Heart left ventricle (tissue), 16 donors: ENCODE results near the gene ESRRG. TPM values are rescaled to one million over a fixed set of nuclear protein-coding genes. Genes with fewer than 3 reads are reported as not detected.

Experiments used
- ATAC-seq, 4 donors: fragments of 200-7000 bp; cut with Tn5 transposase; one replicate each; pipeline ENCODE4 v1.9.1; 2020 to 2022; ENCODE audit warnings: moderate library complexity in 4 of 4, mild to moderate bottlenecking in 3 of 4, moderate number of reproducible peaks in 1 of 4
- DNase-seq, 5 donors: peaks; one replicate each; pipeline ENCODE4 v3.0.0-alpha.2; 2020
- H3K27ac ChIP-seq, 12 donors: fragments of 200-600 bp; sonication (generic) in 4 of 12; one replicate each; pipeline versions ENCODE4 v1.5.0 to v1.8.0; 2016 to 2022; ENCODE audit warnings: mild to moderate bottlenecking in 2 of 12
- H3K27me3 ChIP-seq, 9 donors: fragments of 200-600 bp; sonication (generic) in 2 of 9; one replicate each; pipeline versions ENCODE4 v1.5.1 to v1.8.0; 2016 to 2022; ENCODE audit warnings: mild to moderate bottlenecking in 3 of 9
- H3K36me3 ChIP-seq, 9 donors: fragments of 200-600 bp; sonication (generic) in 2 of 9; one replicate each; pipeline versions ENCODE4 v1.5.0 to v1.8.0; 2018 to 2022; ENCODE audit warnings: mild to moderate bottlenecking in 2 of 9
- H3K4me1 ChIP-seq, 12 donors: fragments of 200-600 bp; sonication (generic) in 4 of 12; one replicate each; pipeline versions ENCODE4 v1.5.0 to v1.8.0; 2016 to 2022; ENCODE audit warnings: mild to moderate bottlenecking in 3 of 12
- H3K4me3 ChIP-seq, 12 donors: fragments of 200-600 bp; sonication (generic) in 4 of 12; one replicate each; pipeline versions ENCODE4 v1.5.0 to v1.8.0; 2017 to 2022; ENCODE audit warnings: mild to moderate bottlenecking in 9 of 12, moderate library complexity in 4 of 12
- H3K9me3 ChIP-seq, 12 donors: fragments of 200-600 bp; sonication (generic) in 4 of 12; one replicate each; pipeline versions ENCODE4 v1.5.0 to v1.8.0; 2016 to 2022; ENCODE audit warnings: mild to moderate bottlenecking in 1 of 12
- CTCF ChIP-seq, 12 donors: fragments of 200-600 bp; sonication (generic) in 4 of 12; IDR thresholded peaks; one replicate each; pipeline versions ENCODE4 v1.5.0 to v1.8.0; 2018 to 2022; ENCODE audit warnings: antibody characterized with exemption in 12 of 12, mild to moderate bottlenecking in 5 of 12
- POLR2A ChIP-seq, 2 donors: fragments of 450-650 bp; IDR thresholded peaks; one replicate each; pipeline ENCODE4 v1.6.1; 2017; ENCODE audit warnings: antibody characterized with exemption in 2 of 2, mild to moderate bottlenecking in 2 of 2, moderate library complexity in 2 of 2
- WGBS, 4 donors: extraction: QIAGEN DNeasy Blood & Tissue Kit in 2 of 4; methylation state at CpG; one replicate each; pipeline versions ENCODE4 v1.1.5 to v1.1.7; 2013 to 2018; 5-methylcytosine and 5-hydroxymethylcytosine counted together
- intact Hi-C, 10 donors: fragments of 100-400 bp; cut with DNase I; formaldehyde crosslinking; loops; one replicate each; pipeline versions ENCODE4 v1.11.1 to v1.14.2; 2022
- polyA plus RNA-seq, 2 donors: library from polyadenylated mRNA; stranded (reverse); fragments of 200-250 nt; gene quantifications; one replicate each; pipeline ENCODE4 v1.2.3, GENCODE V29; 2013
- total RNA-seq, 9 donors: library from RNA; depleted of rRNA in 2 of 9; stranded (reverse); fragments of >200 nt in 2 of 9; fragmentation: NEBNext Ultra II Directional in 3 of 9; extraction: Animal tissue kit (Norgen Biotek cat#: 25700) in 3 of 9; gene quantifications; one replicate each; pipeline versions ENCODE4 v1.1.0 to v1.2.4, GENCODE V29; 2016 to 2023
- donor health status: ischemic (EF 13 %, LVEDD 7.1; RV severe dilation, severe dysfunction).
- donor health status: healthy with polysubstance abuse.
- donor health status: DM: no; HTN: yes; CAD: no.
- donor health status: DM: no; HTN: no; CAD: no.
- donor health status: ischemic (EF 25% LVEDD 6.9; RV normal size, moderate dysfunction).
- donor health status: ischemic (EF 25% LVEDD 5.7; RV mildly dilated, moderate dysfunction).
- donor health status: healthy.
- donor health status: DM: yes; HTN: yes; CAD: no.
- donor health status: ischemic (EF 35%, LVEDD 5.7; RV mildly dilated, moderate dysfunction).
- donor health status: nonischemic (EF 11% LVEDD 7.7; RV severe dilation, severe dysfunction).
- donor health status: DM: yes; HTN: yes; CAD: no.
- donor health status: PGD.
- donor health status: ischemic (EF 29% LVEDD 5.4; RV normal size, mild dysfunction).
- donor health status: nonischemic (EF 23%, LVEDD 6.1; RV moderate dilation, normal function).

ESRRG gene
- total and polyA plus RNA-seq, 11 donors, result 5.4 to 45.2 (median 31.3) TPM

GRCh38 chr1:216765346-216766300 lies 42.4 kb upstream of the ESRRG start:
- intact Hi-C loops, result no loop called here
- TF ChIP-seq POLR2A (IDR thresholded peaks at IDR 0.05) (no peak), CTCF (IDR thresholded peaks at IDR 0.05) (no peak)
- peak overlapping the region in 1 of 12 donors; percentile 31 for H3K4me3 ChIP-seq

GRCh38 chr1:216758161-216758560 lies 34.9 kb upstream of the ESRRG start:
- no peak for DNase-seq
- Histone ChIP-seq H3K36me3 (no peaks in the 10 kb centered on the region), H3K27me3 (no peaks in the 10 kb centered on the region), H3K9me3 (no peaks in the 10 kb centered on the region), H3K27ac (peak overlapping the region in 5 of 12 donors; percentile 9 to 60 (median 39)), H3K4me1 (peaks cover 0 to 16% (median 0%) of the 10 kb centered on the region in 12 donors), H3K4me3 (peak overlapping the region in 3 of 12 donors; percentile 5 to 25 (median 17))
- TF ChIP-seq CTCF (IDR thresholded peaks at IDR 0.05), result no peak
- no peak for TF ChIP-seq POLR2A (IDR thresholded peaks at IDR 0.05)
- peak in 2 of 4 donors; percentile 77 to 88 for ATAC-seq
- WGBS, 4 donors, result 16 to 27% (median 23%) methylated on average over 8 of the region's 8 CpGs
- intact Hi-C loops, result loop anchor here in 5 of 10 donors (10.0 kb wide), 4 partner anchors 227 to 1097 kb away; no protein-coding TSS in a partner anchor

More at GRCh38 chr1:216765346-216766300, 42.4 kb upstream of the ESRRG start:
- ATAC-seq, result peak; percentile 75 to 92 (median 86)
- Histone ChIP-seq H3K36me3 (no peaks in the 10 kb centered on the region), H3K27ac (peak overlapping the region in 11 of 12 donors; percentile 14 to 74 (median 44)), H3K9me3 (peaks cover 0 to 4% (median 0%) of the 10 kb centered on the region in 12 donors), H3K27me3 (no peaks in the 10 kb centered on the region), H3K4me1 (peaks cover 0 to 15% (median 0%) of the 10 kb centered on the region in 12 donors)
- peak in 1 of 5 donors; percentile 36 for DNase-seq
- 44 to 55% (median 51%) methylated on average over 10 of the region's 10 CpGs for whole genome bisulfite sequencing, 4 donors

- ATAC-seq (no peak), DNase-seq (no peak)
- intact Hi-C loops, result loop anchor here in 5 of 10 donors (10.0 kb wide), 4 partner anchors 228 to 1098 kb away; no protein-coding TSS in a partner anchor
- Histone ChIP-seq H3K27ac (peak overlapping the region in 1 of 12 donors; percentile 60), H3K9me3 (no peaks in the 10 kb centered on the region), H3K27me3 (no peaks in the 10 kb centered on the region), H3K4me1 (peaks cover 0 to 17% (median 0%) of the 10 kb centered on the region in 12 donors), H3K36me3 (no peaks in the 10 kb centered on the region), H3K4me3 (no peak overlapping the region)
- 38 to 55% (median 45%) methylated on average over 1 of the region's 1 CpG for whole genome bisulfite sequencing, 4 donors
- TF ChIP-seq CTCF (IDR thresholded peaks at IDR 0.05), result no peak
- no peak for TF ChIP-seq POLR2A (IDR thresholded peaks at IDR 0.05)
These were observed 33.9 kb upstream of the ESRRG start for GRCh38 chr1:216757110-216757509.

GRCh38 chr1:216750961-216751360 lies 27.7 kb upstream of the ESRRG start:
- H3K27me3 ChIP-seq, result no peaks in the 10 kb centered on the region
- TF ChIP-seq CTCF (IDR thresholded peaks at IDR 0.05) (no peak), POLR2A (IDR thresholded peaks at IDR 0.05) (no peak)
- peak overlapping the region in 6 of 12 donors; percentile 23 to 81 (median 38) for H3K27ac ChIP-seq
- H3K4me1 ChIP-seq, result peaks cover 0 to 29% (median 1%) of the 10 kb centered on the region in 12 donors
- ATAC-seq (peak; percentile 38 to 76 (median 58)), DNase-seq (no peak)
- H3K9me3 ChIP-seq, result no peaks in the 10 kb centered on the region
- 58 to 68% (median 65%) methylated on average over 2 of the region's 2 CpGs for WGBS, 4 donors
- intact Hi-C loops, result loop anchor here in 9 of 10 donors (5.0 to 10.0 kb wide), 7 partner anchors 234 to 1104 kb away; no protein-coding TSS in a partner anchor
- no peaks in the 10 kb centered on the region for H3K36me3 ChIP-seq
- no peak overlapping the region for H3K4me3 ChIP-seq
